ENCODE results near the gene LRP1B.
A peak's percentile ranks its signal among the peaks of the same experiment; 100 is the strongest.

LRP1B gene

DNA sequence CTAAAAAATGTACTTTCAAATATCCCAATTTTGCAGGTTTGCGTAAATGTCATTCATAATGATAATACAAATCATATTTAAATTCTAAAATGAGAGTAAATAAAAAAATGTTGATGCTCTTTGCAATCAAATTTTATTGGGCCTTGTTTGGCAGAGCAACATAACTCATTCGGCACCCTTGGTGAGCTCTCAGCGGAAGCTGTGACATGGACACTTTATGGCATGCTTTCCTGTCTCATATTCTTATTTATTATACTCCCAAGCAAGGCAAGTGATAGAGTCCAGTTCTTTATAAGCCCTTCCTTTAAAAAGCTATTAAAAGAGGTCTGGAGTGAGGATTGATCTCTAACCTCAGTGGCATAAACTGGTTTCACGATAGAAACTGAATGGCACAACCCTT lies 1857.4 kb downstream of the LRP1B start:
- DNase-seq, result no peak

DNA sequence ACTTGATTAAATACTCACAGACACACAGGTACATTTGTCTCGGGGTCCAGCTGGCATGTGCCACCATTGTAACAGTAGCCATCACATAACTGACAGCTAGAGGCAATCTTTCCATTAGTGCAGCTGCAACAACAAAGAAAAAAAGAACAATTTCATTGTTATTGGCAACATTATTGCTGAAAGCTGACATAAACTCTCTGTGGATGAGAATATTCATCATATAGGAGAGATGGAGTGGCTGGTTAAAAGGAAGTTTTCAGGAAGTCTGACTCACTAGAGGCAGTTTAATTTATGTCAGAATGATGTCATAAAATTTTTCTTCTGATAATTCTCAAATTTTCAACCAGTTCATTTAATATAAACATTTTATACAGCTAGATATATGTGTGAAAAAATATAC lies 1860.6 kb downstream of the LRP1B start:
- DNase-seq, result no peak

DNA sequence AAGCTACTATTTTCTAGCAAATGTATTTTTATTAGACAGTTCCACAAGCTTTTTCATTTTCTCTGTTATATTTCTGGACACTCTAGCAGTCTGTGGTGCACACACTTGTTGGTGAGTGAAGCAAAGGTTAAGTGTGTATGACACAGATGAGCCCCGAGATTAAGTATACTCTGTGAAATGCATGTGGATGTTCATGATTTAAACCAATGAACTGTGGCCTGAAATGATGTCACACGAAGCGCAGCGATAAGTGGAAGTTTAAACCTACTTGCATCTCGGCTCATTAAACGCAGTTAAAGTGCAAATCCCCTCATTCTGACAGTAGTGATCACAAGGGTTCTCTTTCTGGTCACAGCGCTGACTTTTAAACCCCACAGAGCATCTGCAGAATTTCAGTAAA lies 1861.8 kb downstream of the LRP1B start:
- no peak for DNase-seq

DNA sequence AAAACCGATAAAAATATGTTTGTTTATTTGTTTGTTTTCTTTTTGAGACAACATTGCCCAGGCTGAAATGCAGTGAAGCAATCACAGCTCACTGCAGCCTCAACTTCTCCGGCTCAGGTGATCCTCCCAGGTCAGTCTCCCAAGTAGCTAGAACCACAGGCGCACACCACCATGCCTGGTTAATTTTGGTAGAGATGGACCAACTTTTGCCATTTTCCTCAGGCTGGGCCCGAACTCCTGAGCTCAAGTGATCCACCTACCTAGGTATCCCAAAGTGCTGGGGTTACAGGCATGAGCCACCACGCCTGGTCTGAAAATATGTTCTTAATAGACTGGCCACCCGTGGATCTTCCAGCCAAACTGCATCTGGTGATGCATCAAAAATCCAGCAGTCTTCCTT lies 1867.9 kb downstream of the LRP1B start:
- no peak for DNase-seq

DNA sequence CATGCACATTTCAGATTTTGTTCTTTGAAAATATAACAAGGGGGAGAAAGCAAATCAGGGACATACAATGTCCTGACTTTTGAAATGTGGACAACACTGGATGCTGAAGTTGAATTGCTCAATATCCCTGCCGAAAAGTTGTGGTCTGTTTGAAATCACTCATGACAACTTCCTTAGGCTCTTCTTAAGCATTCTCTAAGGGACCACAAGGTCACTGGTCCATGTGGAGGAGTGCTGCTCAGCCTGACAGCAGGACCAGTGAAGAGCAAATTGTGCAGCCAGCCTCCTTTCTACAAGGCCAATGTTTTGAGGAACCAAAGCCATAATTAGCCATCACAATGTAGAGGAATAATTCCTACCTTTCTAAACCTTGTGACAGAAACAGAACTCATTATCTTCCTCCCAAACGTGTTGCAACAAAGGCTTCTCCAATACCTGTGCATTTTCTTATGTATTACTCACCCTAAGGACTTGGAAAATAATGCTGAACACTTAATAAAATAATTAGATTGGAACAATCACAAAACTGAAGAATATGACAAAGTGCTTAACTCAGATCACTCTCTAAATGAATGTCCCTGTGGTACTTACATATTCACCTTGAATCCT lies 1873.0 kb downstream of the LRP1B start:
- DNase-seq, result no peak

DNA sequence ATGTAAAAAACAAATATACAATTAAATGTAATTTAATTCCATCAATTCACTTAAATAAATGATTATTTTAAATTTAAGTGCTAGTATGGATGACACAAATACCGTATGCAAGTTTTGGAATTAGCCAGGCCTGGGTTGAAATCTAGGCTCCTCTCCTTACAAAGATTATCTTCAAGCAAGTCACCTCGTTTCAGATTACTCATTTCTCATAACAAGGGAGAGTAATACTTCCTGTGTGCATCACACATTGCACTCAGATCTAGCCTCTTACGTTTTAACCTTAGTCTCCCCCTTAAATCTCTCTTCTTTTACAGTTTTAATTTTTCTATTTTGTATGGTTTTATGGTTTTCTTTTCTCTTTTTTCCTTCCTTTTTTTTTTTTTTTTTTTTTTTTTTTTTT lies 1874.7 kb downstream of the LRP1B start:
- no peak for DNase-seq

DNA sequence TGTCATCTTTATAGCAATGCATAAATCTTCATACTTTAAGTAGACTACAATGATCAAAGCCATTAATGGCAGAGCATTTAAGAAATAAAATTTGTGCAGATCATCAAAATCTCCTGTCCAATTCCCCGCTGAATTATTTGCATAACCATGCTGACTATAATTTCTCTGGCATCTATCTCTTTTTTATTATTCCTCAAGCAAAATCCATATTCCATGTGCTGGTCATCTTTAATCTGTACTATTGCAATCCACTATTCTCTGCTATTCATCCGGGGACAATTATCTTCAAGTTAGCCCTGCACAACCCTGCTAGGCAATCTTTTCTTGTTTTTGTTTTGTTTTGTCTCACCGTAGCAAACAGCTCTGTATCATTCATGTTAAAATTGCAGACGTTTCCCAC lies 1881.0 kb downstream of the LRP1B start:
- DNase-seq, result no peak

DNA sequence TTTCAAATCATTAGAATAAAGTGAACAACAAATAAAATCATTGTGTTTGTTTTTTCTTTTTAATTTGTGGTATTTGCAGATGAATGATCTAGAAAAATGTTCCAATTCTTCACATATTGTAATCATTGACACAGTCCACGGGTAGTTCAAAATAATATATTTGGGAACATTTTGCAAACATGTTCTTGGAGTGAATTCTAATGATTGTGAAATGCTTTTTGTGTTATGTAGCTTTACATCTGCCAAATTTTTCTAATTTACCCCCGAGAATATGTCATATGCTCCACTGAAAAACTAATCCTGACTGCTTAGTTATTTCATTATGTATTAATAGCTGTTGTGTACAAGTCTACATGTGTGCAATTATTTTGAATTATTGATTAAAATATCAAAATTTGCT lies 1882.2 kb downstream of the LRP1B start:
- peak in 1 of 2 donors; percentile 27 for DNase-seq

DNA sequence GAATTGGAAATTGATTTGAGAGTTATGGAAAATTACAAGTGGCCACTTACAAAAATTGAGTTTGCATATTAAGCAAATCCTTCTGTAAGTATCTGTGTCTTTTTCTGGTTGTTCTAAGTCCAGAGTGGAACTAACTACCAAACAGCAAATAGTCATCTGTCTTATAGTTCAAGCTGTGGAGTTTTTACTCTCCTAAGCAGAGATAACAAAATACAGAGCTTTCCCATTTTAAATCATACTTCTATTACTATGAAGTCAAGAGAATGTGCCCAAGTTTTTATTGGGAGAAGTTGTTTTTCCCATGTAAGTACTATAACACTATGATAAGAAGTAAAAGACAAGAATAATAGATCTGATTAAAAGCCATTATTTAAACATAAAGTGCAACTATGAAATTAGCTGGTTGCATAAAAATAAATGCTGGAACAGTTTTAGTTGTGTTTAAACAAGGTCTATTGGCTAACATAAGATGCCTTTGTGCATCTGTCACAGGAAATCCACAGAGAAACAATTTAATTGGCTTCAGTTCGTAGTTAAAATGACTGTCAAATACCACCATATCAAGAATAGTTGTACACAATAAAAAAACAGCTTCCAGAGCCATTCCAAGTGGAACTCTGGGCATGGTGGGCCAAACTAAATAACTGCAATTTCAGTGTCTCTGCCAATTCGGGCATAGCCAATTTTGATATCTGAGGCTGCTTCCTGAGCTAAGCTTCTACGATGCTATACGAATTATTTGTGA lies 1883.2 kb downstream of the LRP1B start:
- DNase-seq, result no peak

DNA sequence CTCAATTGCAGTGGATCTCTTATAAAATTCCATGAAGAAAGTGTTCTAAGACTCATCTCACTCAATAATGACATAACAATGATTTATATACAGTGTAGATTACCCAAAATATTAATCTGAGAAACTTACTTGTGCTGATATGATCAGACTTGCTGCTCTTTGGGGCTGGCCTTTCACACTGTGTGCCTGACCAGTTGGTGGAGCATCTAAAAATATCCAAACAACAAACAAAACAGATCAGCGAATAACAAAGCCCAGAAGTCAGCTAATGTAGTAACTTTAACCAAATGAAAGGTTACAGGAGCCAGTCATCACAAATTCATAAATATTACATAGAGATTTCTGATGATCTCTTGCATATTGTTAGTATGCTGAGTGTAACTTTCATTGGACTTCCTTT lies 1883.9 kb downstream of the LRP1B start:
- no peak for DNase-seq

DNA sequence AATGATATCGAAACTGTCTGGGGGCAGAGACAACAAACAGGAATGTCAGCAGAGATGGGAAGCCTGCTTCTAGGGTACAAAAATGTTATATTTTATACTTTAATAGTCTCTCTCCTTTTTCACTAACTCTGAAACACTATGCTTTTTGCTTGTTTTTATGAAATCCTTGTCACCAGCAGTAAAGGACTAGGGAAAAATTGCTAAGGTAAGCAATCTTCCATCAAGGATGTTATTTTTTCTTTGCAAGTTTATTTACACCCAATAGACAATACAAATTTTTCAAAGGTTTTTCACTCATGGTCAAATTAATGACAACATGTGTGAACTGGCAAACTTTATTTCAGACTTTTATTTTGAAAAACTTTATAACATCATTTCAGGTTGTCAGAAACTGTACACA lies 1884.8 kb downstream of the LRP1B start:
- no peak for DNase-seq

DNA sequence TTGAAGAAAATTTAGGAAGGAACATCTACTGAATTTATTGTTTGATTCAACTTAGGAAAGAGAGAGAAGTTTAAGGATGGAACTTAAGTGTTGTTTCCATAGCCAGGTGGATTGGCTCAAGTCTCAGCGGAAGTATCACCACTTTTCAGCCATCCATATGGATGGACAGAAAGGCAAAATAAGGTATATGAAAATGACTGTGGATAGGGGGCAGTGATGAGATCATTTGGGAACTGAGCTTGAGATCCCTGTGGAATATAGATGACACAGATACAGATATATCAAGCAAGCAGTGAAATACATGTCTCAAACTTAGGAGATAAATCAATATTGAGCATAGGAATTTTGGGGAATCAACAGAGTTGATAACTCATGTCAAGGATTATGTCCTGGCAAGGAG lies 1887.9 kb downstream of the LRP1B start:
- DNase-seq, result no peak

DNA sequence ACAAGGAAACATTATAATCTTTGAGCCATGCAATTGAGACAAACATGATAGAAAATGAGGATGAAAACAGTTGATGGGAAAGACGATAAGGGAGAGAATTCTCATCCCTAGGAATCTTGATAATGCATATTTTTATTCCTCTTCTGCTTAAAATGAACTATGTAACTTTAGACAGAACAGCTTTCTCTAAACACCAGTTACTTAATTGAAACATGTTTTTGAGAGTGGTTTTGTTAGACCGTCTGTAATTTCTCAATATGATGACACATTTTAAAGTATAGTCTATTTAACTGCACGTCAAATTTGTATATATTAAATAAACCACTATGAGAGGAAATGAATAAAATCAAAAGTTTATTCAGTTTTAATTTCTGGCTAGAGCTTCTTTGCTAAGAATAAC lies 1896.7 kb downstream of the LRP1B start:
- no peak for DNase-seq

DNA sequence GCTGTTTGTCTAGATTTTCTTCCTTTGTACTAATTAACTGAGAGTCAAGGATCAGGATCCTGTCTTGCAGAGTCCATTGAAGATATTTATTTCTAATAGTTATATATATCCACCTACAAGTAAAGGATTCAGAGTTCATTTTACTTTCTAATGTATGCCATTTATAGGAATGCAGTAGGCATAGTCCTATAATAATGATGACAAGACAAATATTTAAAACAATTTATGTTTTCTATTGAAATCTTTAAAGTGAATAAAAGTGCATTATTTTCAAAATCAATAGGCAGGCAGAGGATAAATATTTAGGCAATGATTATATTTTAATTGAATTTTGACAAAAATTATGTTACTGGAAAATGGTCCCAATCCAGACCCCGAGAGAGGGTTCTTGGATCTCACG lies 1919.9 kb downstream of the LRP1B start:
- no peak for DNase-seq

DNA sequence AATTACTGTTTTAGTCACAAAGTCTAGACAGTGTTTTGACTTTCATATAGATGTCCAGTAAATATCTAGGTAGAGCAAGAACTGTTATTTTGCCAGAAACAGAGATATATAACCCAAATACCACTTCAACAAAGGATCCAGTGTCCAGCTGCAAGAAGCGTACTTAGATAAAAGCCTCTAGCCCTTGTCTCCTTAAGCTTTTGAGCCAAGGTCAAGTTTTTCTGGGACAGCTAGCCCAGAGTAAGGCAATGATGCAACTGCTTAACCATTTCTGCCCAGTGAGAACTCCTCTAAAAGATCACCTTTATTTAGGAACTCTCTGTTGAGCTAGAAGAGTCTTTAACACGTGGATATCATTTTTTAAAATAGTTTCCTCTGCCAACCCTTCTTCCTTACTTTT lies 1925.7 kb downstream of the LRP1B start:
- no peak for DNase-seq

DNA sequence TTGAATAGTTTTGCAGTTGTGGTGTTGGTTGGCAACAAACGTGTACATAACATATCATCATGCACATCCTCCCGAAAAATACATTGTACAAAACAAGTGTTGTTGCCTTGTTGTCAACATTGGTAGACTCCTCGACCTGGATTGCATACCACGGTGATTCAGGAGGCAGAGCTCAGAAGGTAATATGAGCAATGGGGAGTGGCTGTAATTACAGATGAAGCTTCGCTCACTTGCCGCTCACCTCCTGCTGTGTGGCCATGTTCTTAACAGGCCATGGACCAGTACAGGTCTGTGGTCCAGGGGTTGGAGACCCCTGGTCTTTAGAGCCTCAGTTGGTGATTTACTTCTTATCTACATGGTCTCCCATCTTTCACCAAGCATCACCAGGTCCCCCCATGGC lies 1927.5 kb downstream of the LRP1B start:
- DNase-seq, result no peak

DNA sequence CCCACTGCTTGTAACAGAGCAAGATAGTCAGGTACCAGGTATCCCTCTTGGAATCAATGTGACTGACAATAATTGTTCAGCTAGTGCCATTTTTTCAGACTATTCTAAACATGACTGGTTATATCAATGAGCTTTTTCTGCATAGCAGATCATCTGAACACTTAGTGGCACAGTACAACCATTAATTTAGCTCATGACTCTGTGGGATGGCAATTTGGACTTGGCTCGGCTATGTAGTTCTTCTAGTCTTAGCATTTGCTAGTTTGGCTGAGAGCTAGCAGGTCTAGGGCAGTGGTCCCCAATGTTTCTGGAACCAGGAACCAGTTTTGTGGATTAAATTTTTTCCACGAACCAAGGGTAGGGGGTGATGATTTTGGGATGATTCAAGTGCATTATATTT lies 1929.2 kb downstream of the LRP1B start:
- no peak for DNase-seq

DNA sequence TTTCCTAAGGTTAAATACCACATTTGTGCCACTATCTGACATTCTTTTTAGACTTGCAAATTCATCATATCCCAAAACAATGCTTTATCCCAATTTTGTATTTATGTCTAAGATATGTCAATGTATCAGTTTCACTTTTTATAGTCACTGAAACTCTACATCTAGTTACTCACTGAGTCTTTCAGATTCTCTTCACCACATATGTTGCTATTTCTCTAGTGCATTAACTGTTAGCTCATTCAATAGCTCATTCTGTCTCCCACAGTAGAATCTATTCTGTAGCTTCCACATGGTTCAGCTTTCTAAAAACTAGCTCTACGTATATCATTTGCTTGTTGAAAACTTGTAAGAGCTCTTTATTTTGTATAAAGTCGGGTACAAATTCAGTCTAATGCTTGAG lies 1930.1 kb downstream of the LRP1B start:
- no peak for DNase-seq

DNA sequence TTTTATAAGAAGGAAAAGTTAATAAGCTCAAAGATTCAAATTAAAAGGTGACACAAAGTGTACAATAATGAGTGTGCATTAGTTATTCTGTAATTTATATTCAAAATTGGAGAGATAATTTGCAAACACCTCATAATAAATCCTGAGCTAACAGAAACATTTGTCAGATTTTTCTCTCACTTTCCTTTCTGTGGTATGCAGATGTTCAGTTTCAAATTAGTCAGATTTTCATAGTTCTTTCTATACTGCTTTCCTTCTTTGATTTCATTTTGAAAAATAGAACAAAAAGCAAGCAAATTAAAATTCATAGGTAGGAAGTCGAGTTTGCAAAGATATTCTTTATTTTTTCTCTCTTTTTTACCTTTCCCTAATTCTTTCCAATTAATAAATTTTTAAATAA lies 1930.5 kb downstream of the LRP1B start:
- no peak for DNase-seq

DNA sequence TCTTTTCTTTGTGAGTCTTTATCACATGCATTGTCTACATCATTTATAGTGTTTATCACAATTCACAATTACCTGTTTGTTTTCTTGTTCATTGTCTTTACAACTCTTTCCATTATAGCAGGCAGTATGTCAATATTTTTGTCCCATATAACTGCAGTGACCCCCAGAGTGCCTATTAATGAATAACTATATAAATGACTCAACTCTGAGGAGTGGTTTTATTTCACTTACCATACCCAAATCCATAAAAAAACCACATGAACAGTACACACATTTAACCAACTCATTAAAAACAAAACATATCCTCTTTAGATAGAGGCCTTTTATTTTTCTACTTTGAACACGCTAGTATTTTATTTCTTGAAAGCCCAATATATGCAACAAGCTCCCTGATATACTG lies 1931.5 kb downstream of the LRP1B start:
- DNase-seq, result no peak

DNA sequence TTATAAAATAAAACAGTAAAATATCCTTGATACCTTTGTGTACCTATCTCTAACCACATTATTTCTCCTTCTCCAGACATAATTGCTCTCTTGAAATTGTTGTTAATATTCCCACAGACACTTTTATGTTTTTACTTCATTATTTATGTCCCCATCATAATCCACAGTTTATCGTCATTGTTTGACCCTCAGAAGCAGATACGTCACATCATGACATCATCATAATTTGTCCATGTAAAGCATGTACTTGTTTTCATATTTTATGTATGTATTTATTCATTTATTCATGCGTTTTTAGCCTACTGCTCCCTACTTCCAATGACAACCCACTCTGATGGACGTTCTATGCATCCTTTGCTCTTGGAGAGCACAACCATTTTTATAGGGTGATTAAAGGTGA lies 1943.7 kb downstream of the LRP1B start:
- DNase-seq, result no peak

DNA sequence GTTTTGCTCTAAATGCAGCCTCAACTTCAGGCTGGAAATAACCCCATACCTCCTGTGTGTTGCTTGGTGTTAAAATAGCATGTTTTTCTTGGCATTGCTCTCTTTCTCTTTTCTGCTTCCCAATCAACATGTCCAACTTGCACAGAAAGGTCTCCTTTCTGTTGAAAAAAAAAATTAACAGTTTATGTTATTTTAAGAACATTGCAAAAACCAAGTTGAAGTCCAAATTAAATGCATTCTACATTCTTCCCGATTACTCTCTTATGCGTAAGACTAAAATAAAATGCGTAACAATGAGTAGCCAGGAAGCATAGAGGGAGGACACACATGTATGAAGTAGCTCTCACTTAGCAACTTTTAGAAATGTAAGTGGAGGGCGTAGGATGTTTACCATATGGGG lies 1944.5 kb downstream of the LRP1B start:
- peak in 1 of 2 donors; percentile 49 for DNase-seq

DNA sequence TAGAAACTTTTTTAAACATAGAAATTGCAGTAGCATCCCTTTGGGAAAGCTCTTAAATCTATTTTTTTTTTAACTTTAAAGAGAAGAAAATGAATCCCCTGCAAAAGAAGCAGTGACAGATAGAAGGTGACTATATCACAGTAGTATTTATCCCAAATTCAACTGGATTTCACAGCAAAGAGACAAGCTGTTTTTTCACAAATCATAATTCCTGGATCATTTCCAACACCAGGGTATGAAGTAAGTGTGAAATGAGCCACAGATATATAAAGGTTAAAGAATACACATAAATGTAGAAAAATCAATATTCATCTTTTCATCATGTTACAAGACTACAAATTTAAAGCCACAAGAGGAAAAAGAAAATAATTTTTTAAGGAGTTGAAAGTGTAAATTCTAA lies 1945.7 kb downstream of the LRP1B start:
- DNase-seq, result no peak

DNA sequence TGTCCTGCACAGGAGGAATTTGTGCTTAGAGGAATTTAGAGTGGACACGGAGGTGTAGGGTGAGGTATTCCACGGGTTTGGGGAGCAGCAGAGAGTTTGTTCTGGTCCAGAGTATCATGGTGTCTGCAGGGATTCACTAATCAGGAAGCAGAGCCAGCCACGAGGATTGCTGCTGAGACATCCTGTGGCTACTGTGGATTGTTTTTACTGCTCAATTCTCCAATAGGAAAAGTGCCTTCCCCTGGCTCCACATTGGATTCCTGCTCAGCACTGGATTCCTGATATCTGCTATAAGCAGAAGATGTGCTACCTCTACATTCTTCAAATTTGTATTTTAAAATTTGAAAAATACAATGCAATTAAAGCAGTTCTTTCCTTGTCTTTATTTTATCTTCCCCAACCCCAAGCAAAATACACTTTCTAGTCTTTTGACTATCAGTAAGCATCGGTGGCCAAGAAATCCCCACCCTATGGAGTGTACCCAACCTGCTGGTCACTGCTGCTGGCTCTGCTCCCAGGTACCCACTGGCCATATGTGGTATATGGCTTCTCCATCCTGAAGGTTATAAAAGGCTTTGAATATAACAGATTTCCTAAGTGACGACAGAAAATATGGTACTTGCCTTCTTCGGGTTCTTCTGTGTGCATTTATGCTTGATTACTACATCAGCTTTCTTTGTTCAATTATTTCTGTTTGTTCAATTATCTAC lies 1947.6 kb downstream of the LRP1B start:
- DNase-seq, result no peak
